Omental fat pad (tissue), 4 donors: ENCODE measurements around the gene KRT80. TPM values are rescaled to one million over a fixed set of nuclear protein-coding genes. Genes with fewer than 3 reads are reported as not detected.

Source experiments
- ATAC-seq: fragments of 150-250 bp; one replicate; pipeline ENCODE4 v1.9.1; 2016; ENCODE audit warnings: mild to moderate bottlenecking, moderate library complexity; ENCODE audit not compliant: low FRiP score
- DNase-seq: peaks from one replicate; pipeline ENCODE4 v3.0.0-alpha.2; 2019; ENCODE audit warnings: low spot score
- CTCF ChIP-seq, 3 donors: fragments of 450-650 bp; IDR thresholded peaks; one replicate each; pipeline ENCODE4 v1.5.1; 2016 to 2017; ENCODE audit warnings: antibody characterized with exemption in 3 of 3, mild to moderate bottlenecking in 3 of 3, moderate library complexity in 2 of 3
- total RNA-seq, 4 donors: library from RNA; depleted of rRNA; stranded (reverse); fragments of >200 nt; gene quantifications; one replicate each; pipeline ENCODE4 v1.1.0, GENCODE V29; 2016

The KRT80 gene
- total RNA-seq, 4 donors from 2014 or later: 0.37 to 5.5 (median 0.75) TPM; not detected in 1

DNA sequence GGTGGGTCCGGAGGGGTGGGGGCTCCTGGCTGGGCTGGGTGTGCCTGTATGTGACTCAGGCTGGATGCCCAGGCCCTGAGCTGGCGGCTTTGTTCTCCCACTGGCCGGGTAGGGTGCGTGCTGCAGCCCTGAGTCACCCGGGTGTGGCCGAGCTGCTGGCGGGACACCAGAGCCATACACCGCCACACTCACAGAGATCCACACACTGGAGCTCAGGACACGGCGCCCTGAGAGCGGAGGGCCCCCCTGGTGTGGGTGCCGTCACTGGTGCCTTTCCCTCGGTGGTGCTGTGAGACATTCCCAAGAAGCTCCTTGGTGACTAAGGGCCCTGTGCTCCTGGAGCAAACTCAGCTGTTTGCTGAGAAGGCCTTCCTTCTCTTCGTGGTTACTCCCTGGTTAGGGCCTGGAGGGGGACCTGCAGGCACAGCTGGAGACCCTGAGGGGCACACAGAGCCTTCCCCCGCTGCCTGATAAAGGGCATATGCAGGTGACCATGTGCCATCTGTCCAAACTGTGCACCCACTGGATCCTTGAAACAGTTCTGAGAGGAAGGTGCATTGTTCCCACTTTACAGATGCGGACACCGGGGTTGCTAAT is 44.3 kb downstream of the KRT80 start:
- ATAC-seq (peak; percentile 92), DNase-seq (peak; percentile 85)
- no peak for TF ChIP-seq CTCF (IDR thresholded peaks at IDR 0.05)

- no peak for DNase-seq
- ATAC-seq: no peak
- no peak for TF ChIP-seq CTCF (IDR thresholded peaks at IDR 0.05)
Observed at GRCh38 chr12:52146822-52147366, 44.9 kb downstream of the KRT80 start.

DNA sequence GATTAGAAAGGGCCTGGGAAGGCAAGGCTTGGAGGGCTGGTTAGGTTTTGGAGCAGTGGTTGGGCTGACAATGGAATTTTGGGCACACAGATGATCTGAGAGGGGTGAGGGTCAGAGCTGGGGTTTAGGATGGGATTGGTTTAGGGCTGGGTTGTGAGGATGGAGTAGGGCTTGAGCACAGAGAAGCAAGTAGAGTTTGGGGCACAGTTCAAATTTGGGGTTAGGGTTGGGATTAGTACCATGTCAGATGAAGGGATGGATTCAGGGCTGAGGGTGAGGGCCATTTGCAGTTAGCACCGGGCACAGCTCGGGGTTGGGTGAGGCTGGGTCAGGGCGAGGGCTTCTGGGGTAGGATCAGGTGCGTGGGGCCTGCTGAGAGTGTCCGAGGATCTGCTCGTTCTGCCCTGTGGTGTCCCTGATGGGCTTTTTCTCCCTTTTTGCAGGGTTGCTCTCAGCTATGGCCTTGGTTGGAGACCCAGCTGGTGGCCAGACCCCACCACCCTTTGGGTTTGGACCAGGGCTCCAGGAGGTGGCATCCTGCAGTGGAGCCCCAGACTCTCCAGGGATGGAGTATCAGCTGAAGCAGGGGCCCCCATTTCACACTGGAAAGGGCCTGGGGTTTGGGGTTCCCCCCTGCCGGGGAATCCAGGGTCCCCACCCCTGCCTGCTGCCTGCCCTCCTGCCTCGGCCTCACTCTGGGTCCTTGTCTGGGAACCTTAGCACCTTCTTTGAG is 45.6 kb downstream of the KRT80 start:
- DNase-seq: no peak
- ATAC-seq: no peak
- TF ChIP-seq CTCF (IDR thresholded peaks at IDR 0.05): no peak

- ATAC-seq (no peak), DNase-seq (no peak)
- TF ChIP-seq CTCF (IDR thresholded peaks at IDR 0.05): no peak
Observed at GRCh38 chr12:52145228-52146088, 46.4 kb downstream of the KRT80 start.

- ATAC-seq (no peak), DNase-seq (no peak)
- TF ChIP-seq CTCF (IDR thresholded peaks at IDR 0.05): no peak
Observed at GRCh38 chr12:52144512-52145227, 47.1 kb downstream of the KRT80 start.

GRCh38 chr12:52142431-52142830 is 49.4 kb downstream of the KRT80 start:
- DNase-seq (no peak), ATAC-seq (no peak)
- no peak for TF ChIP-seq CTCF (IDR thresholded peaks at IDR 0.05)
